ENCODE measurements around the gene AQP12B. TPM values are rescaled to one million over a fixed set of nuclear protein-coding genes. Genes with fewer than 3 reads are reported as not detected.

AQP12B gene
- total and polyA plus RNA-seq, 9 of the 15 experiments (the other 6 are each of a cell fraction or from before 2014, with no cell fraction given) = not detected

DNA sequence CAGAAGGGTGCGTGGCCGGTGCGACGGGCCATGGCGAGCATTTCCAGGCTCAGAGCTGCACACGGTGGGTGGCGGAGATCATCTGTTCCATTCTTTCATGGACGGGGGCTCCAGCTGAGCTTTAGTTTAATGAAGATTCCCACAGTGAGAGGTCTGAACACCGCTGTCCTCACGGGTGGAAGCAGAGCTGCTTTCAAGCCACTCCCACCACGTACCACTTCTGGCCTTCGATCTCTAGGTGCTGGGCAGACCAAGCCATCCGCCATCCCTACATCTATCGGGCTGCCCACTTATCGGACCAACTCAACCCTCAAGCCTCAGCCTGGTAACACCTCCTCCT, 38.9 kb downstream of the AQP12B start (continued):
- no peak for TF ChIP-seq POLR2B (IDR thresholded peaks at IDR 0.05; ENCODE audit: low read depth, partially characterized antibody)
- no peak for TF ChIP-seq ZFP1 (CRISPR knock-in tag; IDR thresholded peaks at IDR 0.05)
- TF ChIP-seq SETDB1 (IDR thresholded peaks at IDR 0.05; ENCODE audit: low read length) = no peak
- TF ChIP-seq PML (IDR thresholded peaks at IDR 0.05; ENCODE audit: low read length) = no peak
- no peak for TF ChIP-seq ZNF263 (CRISPR knock-in tag; IDR thresholded peaks at IDR 0.05; ENCODE audit: borderline replicate concordance)
- TF ChIP-seq TFAM (CRISPR knock-in tag; conservative IDR thresholded peaks at IDR 0.05) = no peak

DNA sequence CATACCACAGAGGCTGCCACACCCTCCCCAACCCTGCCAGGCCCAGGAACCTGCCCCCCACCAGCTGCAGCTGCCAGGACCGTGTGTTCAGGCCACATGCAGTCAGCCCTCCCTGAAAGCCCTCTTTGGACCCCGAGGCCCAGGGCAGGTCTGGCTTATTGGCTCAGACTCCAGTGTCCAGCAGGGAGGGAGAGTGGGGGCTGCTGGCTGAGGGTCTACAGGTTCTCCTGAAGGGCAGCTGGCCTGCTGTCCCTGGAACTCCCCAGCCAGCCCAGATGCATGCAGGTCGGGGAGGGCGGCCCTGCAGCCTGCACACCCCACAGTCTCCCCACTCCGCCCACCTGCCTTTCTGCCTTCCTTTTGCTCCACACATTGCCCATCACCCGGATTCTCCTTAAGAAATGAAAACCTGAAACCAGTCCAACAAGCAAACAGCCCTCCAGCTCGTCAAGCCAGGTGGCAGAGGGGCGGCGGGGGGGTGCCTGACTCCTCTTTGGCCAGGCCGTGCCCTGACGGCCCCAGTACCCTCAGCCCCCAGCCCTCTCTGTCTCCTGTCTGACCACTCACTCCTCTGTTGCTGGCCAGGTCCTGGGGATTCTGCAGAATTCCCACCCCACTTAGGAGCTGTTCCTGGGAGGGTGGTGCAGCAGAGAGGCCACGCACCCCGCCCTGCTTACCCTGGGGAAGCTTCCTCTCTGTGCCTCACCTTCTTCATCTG, 39.4 kb downstream of the AQP12B start:
- FAIRE-seq = no peak
- Histone ChIP-seq H3K36me3 (ENCODE audit: control insufficient read depth, insufficient read depth, low read length) (no peaks in the 10 kb centered on the region), H3K79me2 (ENCODE audit: control insufficient read depth, insufficient read depth, low read length) (no peaks in the 10 kb centered on the region), H3K27me3 (ENCODE audit: control insufficient read depth in 2 of 2, insufficient read depth in 2 of 2, low read length in 2 of 2) (peaks cover 13 to 60% of the 10 kb centered on the region in 2 experiments; a peak in 4 of 5 replicates), H4K20me1 (replicated peaks; ENCODE audit: control insufficient read depth, insufficient read depth, low read length) (no peaks in the 10 kb centered on the region), H3K4me1 (replicated peaks in 1 of 2; ENCODE audit: control insufficient read depth in 2 of 2, insufficient read depth in 2 of 2, low read length in 2 of 2) (peaks cover 0 to 7% of the 10 kb centered on the region in 2 experiments; a peak in 1 of 5 replicates), H3K4me2 (ENCODE audit: insufficient read depth, low read length) (no peak overlapping the region), H3K4me3 (no peak overlapping the region), H3K27ac (ENCODE audit: extremely low read depth, low read depth, low read length) (no peak overlapping the region), H3K9me1 (ENCODE audit: control insufficient read depth, insufficient read depth, low read length) (no peaks in the 10 kb centered on the region), H2AFZ (ENCODE audit: low read depth, low read length) (no peak overlapping the region), H3K9ac (ENCODE audit: insufficient read depth in 1 of 2, low read depth in 2 of 2, low read length in 2 of 2) (no peak overlapping the region; a peak in 1 of 4 replicates), H3K9me3 (replicated peaks; ENCODE audit: control insufficient read depth, insufficient read depth, low read depth, low read length) (no peaks in the 10 kb centered on the region)
- BruUV-seq (replicated peaks) = no TSS peak
- no peak for DNase-seq (ENCODE audit: extremely low read depth in 1 of 4, low spot score in 3 of 4)
- ATAC-seq = no peak
- ChIA-PET CTCF (ENCODE audit: low intra/inter-chr PET ratio) (no interaction called here), POLR2A (interaction anchor here (0.8 to 1.1 kb wide), 2 partner anchors 16 to 18 kb away, joined by 3 to 4 read pairs; partner anchors contain the start of gene GPR35)
- intact Hi-C loops (cut with micrococcal nuclease) = no loop called here
- 0% methylated on average over 8 of the region's 13 CpGs for WGBS (ENCODE audit: insufficient coverage, low coverage, missing lambda C conversion rate)
- TF ChIP-seq PCBP1 (IDR thresholded peaks at IDR 0.05; ENCODE audit: low read depth, low read length, poor library complexity, severe bottlenecking) (no peak), FOSL1 (tag; conservative IDR thresholded peaks at IDR 0.05) (no peak), ZNF764 (CRISPR knock-in tag; IDR thresholded peaks at IDR 0.05; ENCODE audit: low read depth) (no peak), ZZZ3 (IDR thresholded peaks at IDR 0.05) (no peak), JUN (IDR thresholded peaks at IDR 0.05; ENCODE audit: borderline replicate concordance, low read depth, low read length) (no peak), JUN (CRISPR knock-in tag; IDR thresholded peaks at IDR 0.05; ENCODE audit: borderline replicate concordance) (no peak), ZBTB1 (CRISPR knock-in tag; IDR thresholded peaks at IDR 0.05; ENCODE audit: borderline replicate concordance, low read depth) (no peak), SUPT5H (IDR thresholded peaks at IDR 0.05) (no peak)
- in situ Hi-C loops (cut with MboI) = no loop called here
